ENCODE measurements around the gene ZRANB3. TPM values are rescaled to one million over a fixed set of nuclear protein-coding genes. Genes with fewer than 3 reads are reported as not detected.

The ZRANB3 gene
- total RNA-seq, 2 experiments from 2014 or later, result 11.8 to 12.7 TPM

Other genes with a start within 250 kb of the ZRANB3 start
- 10 to 100 TPM; 51.9 to 53.9 TPM for gene R3HDM1, start 266 bp upstream of the ZRANB3 start, total RNA-seq
- gene UBXN4, start 210.6 kb upstream of the ZRANB3 start, total RNA-seq, result 10 to 100 TPM; 94.1 to 96.2 TPM

Data from activated CD8-positive, alpha-beta T cell treated with anti-CD3 and anti-CD28 coated beads, Interleukin-2, amount 10 ng/mL, durations not matched to agents 7 days and 5 days (primary cell).